Chondrocyte (in vitro differentiated cells): ENCODE data around the gene KCNG3. TPM values are rescaled to one million over a fixed set of nuclear protein-coding genes. Genes with fewer than 3 reads are reported as not detected.

Source experiments
- DNase-seq: peaks from one replicate; pipeline ENCODE4 v3.0.0; 2021; ENCODE audit warnings: mixed read lengths, low spot score
- H3K27ac Mint-ChIP-seq: one replicate; pipeline ENCODE4 v1.8.0; 2021; ENCODE audit warnings: mild to moderate bottlenecking, moderate library complexity, mixed read lengths; ENCODE audit not compliant: unreplicated experiment
- H3K27me3 Mint-ChIP-seq: 2 replicates; pipeline ENCODE4 v1.8.0; 2021; ENCODE audit warnings: low read depth, mixed read lengths
- H3K36me3 Mint-ChIP-seq: 2 replicates; pipeline ENCODE4 v1.8.0; 2021; ENCODE audit warnings: low read depth, mixed read lengths
- H3K4me1 Mint-ChIP-seq: 2 replicates; pipeline ENCODE4 v1.8.0; 2021; ENCODE audit warnings: low read depth, mild to moderate bottlenecking, mixed read lengths
- H3K4me3 Mint-ChIP-seq: one replicate; pipeline ENCODE4 v1.8.0; 2021; ENCODE audit warnings: mild to moderate bottlenecking, moderate library complexity, mixed read lengths; ENCODE audit not compliant: unreplicated experiment
- H3K9me3 Mint-ChIP-seq: 2 replicates; pipeline ENCODE4 v1.8.0; 2021; ENCODE audit warnings: low read depth, mixed read lengths
- CTCF ChIP-seq: fragments of 200-600 bp; sonication (generic); IDR thresholded peaks from 2 replicates; pipeline ENCODE4 v1.5.0; 2021; ENCODE audit warnings: antibody characterized with exemption, mild to moderate bottlenecking, moderate library complexity
- total RNA-seq: library from RNA; stranded (reverse); gene quantifications from 3 replicates; pipeline ENCODE4 v1.2.1, GENCODE V29; 2021

The KCNG3 gene
- total RNA-seq, 1 donor from 2014 or later: 0.05 TPM

DNA sequence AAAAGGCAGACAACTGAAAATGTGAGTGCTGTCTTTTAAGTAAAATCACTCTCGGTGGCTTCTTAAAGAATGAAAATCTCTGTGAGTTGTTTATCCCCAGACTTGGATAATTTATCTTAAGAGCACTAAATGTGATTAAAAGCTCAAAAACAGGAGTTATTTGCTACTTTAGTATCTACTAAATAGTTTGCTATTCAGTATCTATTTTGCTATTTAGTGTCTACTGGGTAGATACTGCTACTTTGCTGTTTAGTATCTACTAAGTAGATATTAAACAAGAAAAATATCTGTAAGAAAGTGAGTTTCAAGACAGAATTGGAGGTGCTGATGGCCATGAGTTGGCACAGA lies 1.4 kb upstream of the KCNG3 start:
- Mint-ChIP-seq H3K9me3 (no peaks in the 10 kb centered on the region), H3K27ac (no peak overlapping the region), H3K4me3 (peak overlapping the region; percentile 87), H3K36me3 (no peaks in the 10 kb centered on the region), H3K27me3 (peaks cover 14% of the 10 kb centered on the region), H3K4me1 (peaks cover 8% of the 10 kb centered on the region)
- no peak for DNase-seq
- peak; percentile 62 for TF ChIP-seq CTCF

DNA sequence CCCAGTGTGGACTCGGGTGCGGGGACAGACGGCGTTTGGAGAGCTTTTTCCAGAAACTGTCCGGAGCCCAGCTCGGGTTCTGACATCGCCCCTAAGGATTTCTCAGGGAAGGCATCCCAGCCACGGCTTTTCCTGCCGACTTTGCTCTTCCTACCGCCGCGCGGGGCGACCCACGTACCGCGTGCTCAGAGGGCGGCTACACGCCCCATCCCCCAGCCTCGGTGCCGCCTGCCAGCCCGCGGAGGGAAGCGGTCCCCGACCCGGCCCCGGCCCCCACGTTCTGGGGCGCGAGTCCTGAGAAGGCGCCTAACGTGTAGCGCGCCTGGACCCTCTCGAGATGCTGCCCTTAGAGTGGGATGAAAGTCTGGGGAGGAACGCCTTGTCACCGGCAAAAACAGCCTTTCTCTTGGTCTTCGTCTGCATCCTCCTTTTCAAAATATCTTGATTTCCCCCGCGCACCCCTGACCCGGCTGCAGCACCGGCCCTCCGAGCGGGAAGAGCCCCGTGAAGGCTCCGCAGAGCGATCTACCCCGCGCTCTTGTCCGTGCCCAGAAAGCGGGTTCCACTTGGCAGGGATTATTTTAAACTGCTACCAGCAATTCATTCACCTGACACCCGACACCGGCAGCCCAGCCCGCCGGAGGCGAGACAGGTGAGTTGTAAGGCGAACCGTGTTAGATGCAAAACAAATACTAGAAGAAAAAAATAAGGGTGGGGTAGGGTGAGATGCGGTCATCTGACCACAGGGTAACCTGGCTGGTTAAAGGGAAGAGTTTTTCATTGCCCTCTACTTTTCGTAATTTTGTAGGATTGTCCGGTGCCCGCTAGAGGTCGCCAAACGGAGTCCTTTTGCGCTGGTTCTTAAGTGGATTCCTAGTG lies 812 bp upstream of the KCNG3 start:
- Mint-ChIP-seq H3K9me3 (no peaks in the 10 kb centered on the region), H3K36me3 (no peaks in the 10 kb centered on the region), H3K4me3 (peak overlapping the region; percentile 87), H3K27ac (peak overlapping the region; percentile 51), H3K4me1 (peaks cover 8% of the 10 kb centered on the region), H3K27me3 (peaks cover 17% of the 10 kb centered on the region)
- no peak for DNase-seq
- peak; percentile 97 for TF ChIP-seq CTCF

- H3K27me3 Mint-ChIP-seq: peaks cover 17% of the 10 kb centered on the region
- no peaks in the 10 kb centered on the region for H3K36me3 Mint-ChIP-seq
- DNase-seq: peak; percentile 90
- H3K27ac Mint-ChIP-seq: no peak overlapping the region
- H3K4me3 Mint-ChIP-seq: peak overlapping the region; percentile 46
- peaks cover 8% of the 10 kb centered on the region for H3K4me1 Mint-ChIP-seq
- TF ChIP-seq CTCF: no peak
- no peaks in the 10 kb centered on the region for H3K9me3 Mint-ChIP-seq
Measured at GRCh38 chr2:42492691-42493467, 903 bp downstream of the KCNG3 start.

DNA sequence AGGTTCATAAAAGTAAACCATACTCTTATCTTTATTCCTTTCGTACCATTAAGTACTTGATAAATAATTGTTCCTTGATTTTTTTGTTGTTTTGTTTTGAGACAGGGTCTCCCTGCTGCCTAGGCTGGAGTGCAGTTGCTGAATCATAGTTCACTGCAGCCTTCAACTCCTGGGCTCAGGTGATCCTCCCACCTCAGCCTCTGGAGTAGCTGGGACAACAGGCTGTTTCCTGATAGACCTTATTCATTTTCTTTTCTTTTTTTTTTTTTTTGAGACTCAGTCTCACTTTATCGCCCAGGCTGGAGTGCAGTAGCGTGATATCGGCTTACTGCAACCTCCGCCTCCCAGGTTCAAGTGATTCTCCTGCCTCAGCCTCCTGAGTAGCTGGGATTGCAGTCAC lies 5.5 kb downstream of the KCNG3 start:
- no peaks in the 10 kb centered on the region for H3K4me1 Mint-ChIP-seq

More for the DNA sequence above, 5.5 kb downstream of the KCNG3 start:
- H3K36me3 Mint-ChIP-seq: no peaks in the 10 kb centered on the region
- TF ChIP-seq CTCF: no peak
- no peak for DNase-seq
- H3K27ac Mint-ChIP-seq: no peak overlapping the region
- H3K4me3 Mint-ChIP-seq: no peak overlapping the region
- H3K9me3 Mint-ChIP-seq: no peaks in the 10 kb centered on the region
- H3K27me3 Mint-ChIP-seq: peaks cover 28% of the 10 kb centered on the region
